ENCODE data around the gene HOXD10.
A peak's percentile ranks its signal among the peaks of the same experiment; 100 is the strongest.

HOXD10 gene

DNA sequence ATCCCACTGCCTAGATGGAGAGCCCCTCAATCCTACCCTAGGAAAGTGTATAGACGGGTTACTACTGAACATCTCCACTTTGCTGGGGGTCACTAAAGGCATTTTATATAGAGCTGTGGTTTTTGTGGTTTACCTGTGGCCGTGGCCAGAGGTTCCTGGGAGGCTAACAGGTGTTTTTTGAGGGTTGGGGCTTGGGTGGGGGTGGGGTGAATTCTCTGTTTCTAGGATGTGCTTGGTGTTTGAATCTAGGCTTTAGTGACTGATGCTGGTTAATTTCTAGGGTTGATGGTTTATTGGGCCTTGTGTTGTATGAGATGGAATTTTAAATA lies 20.6 kb downstream of the HOXD10 start:
- DNase-seq, result no peak

DNA sequence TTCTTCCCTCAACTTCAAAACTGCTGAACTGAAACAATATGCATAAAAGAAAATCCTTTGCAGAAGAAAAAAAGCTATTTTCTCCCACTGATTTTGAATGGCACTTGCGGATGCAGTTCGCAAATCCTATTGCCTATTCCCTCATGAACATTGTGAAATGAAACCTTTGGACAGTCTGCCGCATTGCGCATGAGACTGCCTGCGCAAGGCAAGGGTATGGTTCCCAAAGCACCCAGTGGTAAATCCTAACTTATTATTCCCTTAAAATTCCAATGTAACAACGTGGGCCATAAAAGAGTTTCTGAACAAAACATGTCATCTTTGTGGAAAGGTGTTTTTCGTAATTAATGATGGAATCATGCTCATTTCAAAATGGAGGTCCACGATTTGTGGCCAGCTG lies 21.3 kb downstream of the HOXD10 start:
- no peak for DNase-seq

DNA sequence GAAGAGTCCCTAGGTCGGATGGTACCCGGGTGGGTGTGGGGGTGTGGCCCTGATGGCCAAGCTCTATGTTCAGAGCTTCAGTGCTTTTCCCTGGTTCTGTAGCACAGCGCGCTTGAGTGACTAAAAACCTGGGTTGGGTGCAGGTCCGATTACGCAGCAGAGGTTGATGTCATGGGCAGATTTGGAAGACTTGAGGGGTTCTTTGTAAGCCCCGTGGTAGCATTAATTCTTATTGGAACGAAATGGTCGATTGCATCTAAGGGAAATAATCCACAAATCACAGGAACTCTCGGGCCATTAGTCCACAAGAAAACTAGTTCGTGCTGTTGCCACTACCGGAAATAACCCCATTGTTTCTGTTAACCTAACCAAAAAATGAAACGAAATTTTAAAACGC lies 21.9 kb downstream of the HOXD10 start:
- DNase-seq, result peak; percentile 9

DNA sequence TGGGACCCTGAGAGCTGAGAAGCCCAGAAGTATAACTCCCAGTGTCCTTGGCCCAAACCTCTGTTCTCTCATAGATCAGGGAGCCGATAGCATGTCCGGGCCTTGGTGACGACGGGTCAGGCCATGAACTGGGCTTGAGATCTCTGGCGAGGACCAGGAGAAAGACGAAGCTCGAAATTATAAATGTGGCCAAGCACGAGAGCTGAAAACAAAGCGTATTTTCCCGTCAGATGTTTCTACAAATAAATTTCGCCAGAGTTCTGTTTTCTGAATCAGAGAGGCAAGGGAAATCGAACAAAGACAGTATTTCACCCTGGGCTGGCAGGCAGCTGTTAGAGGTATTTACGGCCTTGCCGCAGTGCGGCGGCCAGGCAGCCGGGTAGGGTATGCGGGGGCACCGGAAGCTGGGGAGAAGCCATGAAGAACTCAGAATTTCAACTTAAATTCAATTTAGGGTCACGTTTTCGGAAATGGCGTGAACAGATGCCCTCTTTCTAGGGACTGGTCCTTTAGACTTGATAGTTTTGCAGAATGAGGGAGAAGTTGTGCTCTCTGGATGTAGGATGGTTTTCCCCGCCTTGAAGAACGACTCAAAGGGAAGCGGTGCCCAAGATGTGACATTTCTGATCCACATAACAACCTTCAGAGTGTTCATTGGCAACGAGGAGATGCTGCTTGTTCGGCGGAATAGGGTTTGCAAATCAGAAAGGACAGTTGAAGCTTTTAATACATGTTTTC lies 22.5 kb downstream of the HOXD10 start:
- DNase-seq, result peak; percentile 7

DNA sequence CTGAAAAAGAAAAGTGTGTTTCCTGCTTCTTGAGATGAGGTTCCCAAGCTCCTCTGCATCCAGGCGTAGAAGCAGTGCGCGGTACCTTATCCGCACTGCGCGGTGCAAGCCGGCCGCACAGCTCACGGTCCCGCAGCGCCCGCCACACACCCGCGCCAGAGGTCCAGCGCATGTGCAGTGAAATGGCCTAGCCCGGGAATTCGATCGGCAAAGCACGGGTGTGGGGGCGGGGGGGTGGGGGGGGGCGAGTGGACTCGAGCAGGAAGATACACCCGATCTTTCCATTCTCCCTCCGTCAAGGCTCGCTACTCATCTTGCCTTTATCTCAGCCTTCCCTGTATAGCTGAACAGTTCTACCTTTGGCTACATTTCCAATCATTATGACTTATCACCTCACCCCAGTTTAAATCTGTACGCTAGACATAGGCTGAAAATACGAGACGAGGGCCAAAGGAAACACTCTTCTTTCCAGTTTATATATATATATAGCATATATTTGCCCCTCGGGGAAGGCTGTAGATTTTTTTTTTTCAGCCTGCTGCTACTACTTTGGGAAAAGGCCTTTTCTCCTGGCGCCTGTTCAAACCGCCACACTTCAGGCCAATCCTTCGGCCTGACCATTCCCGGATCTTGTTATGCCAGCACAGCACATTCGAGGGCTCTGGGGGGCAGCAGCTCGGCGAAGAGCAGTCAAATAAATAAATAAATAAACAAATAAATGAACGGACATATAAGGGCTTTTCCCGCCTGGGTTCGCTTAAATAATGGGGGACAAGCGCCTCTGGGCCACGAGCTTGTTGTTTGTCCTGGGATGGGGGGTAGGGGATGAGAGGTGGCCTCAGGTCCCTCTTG lies 23.3 kb downstream of the HOXD10 start:
- no peak for DNase-seq

DNA sequence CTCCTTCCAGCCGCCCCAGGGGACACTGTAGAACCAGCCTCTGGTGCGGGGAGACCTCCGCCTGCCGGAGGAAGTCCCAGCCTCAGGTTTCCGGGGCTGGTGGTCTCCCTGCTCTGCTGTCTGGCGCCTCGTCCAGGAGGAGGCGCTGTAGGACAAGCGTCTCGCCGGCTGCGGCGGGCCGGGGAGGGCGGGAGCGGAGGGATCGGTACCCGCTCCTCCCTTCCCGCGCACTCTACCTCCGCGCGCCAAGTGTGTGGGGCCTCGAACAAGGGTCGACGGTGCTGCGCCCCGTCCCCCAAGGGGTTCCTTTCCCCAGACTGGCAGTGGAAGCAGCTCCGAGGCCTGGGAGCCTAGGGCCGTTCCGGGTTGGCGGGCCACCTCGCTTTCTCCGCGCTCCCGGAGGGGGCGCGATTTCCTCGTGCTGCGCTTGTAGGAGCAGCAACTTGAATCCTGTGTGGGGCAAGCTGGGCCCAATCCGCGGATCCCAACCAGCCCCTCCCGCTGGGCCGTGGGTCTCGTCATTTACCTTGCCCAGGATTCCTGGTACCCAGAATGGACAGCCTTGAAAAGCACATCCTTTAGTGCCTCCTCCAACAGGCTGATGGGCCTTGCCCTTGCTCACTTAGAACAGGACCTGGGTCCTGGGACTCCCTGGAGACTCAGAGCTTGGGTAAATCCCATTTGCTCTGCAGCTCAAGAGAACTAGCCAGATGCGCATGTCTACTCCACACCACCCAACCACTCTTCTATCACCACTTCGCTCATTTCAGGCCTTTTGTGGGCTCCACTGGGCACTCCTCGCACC lies 24.1 kb downstream of the HOXD10 start:
- DNase-seq, result peak; percentile 68

DNA sequence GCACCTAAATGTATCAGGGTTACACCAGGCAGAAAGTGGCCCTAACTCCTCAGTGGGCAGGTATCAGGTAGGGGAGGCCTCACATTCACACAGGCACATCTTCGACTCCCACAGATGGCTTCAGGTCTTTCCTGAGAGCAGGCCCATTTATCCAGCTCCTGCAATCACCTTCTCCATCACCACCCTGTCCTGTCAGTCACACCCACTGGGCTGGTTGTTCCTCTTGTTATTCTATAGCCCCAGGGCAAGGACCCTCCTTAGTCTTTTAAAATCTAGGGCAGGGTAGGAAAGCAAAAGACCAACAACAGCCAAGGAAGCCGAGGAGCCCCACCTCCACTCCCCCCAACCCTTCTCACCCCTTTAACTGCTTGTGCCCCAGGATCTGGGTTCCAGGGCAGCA lies 25.7 kb downstream of the HOXD10 start:
- DNase-seq, result no peak

DNA sequence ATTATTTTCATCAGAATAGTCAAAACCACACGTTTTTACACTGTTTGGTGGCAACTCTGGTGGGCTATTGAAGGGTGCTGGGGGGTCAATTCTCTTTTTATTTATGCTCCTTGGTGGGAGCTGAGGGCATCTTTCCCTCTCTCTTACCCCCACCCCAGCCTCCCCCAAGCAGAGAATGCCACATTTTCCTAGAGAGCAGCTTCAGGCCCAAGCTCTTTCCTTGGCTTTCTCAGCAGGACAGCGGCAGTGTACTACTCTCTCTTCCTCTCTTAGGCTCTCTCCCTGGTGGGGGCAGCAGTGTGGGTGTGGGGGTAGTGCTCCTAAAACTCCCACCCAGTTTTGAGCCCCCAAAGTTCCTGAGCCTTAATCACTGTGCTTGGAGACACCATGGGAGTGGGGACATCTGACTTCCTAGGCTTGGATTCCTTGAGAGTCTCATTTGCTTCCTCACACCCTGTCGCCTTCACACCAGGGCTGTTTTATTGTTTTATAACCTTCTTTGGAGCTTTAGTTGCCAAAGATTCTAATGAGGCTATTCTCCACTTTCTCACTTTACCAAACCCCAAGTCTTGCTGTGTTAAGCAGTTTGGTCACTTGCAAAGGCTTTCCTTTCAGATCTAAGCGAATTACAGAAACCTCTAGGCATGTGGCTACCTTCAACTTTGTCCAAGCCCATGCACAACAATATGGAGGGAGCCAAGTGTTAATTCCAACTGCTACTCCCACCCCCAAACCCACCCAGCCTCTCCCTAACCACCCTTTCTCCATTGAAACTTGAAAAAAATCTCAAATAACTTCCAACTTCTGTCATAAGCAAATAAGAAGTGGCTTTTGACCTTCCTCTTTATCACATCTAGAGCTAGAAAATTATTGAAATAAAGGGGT lies 28.7 kb downstream of the HOXD10 start:
- no peak for DNase-seq

DNA sequence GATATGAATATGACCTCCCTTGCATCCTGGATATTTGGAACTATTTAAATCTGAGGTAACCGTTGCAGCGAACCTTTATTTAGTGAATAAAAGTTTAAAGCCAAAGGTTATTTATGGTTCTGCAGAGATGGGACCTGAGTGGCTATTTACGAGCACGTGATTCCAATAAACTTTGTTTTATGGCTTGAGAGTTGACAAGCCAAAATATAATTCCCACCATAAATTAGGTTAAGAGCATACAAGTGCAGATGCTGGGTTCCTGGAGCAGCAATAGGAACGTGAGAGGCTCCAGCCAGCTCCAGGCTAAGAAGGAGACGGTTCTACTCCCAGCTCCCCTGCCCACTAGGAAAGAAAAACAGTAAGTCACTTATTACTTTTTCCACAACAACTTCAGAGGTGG lies 29.5 kb downstream of the HOXD10 start:
- no peak for DNase-seq

DNA sequence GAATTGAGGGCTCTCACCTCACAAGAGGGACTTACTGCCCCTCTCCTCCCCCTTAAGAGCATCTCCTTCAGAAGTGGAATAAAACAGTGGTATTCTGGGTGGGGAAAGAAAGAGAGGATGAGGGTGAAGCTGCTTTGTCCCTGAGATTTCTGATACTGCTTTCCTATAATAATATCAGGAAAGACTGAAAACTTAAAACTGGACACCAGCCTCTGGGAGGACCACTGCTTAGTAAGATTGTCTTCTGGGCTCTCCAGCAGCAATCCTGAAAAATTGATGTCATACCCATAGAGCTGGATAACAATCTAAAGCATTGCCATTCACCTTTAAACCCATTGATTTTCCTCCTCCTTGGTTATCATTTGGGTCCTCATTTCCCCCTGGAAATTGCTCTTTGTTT lies 30.1 kb downstream of the HOXD10 start:
- no peak for DNase-seq

DNA sequence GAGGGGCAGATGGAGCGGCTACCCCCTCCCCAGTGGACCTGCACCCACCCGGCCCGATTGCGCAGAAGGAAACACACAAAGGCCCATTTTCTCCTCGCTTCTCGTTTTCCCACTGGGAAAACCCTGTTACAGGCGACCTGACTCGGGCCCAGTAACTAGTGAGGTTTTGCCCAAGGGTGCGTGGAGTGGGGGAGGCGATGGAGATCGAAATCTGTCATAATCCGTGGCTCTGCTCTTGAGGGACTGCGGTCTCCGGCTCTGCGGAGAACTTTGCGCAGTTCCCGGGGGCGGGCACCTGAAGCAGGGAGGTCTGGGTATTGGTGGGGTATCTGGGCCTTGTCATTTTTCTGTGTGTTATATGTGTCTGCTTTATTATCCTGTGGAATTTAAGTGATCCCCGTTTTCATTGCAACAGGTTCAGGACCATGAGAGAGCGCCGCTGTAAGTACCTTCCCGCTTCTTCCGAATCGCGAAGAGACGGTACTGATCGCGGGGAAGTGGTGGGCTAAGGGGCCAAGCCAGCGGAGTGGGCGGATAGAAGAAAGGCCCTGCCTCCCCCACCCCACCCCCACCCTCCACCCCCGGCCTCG lies 30.7 kb downstream of the HOXD10 start:
- DNase-seq, result no peak

DNA sequence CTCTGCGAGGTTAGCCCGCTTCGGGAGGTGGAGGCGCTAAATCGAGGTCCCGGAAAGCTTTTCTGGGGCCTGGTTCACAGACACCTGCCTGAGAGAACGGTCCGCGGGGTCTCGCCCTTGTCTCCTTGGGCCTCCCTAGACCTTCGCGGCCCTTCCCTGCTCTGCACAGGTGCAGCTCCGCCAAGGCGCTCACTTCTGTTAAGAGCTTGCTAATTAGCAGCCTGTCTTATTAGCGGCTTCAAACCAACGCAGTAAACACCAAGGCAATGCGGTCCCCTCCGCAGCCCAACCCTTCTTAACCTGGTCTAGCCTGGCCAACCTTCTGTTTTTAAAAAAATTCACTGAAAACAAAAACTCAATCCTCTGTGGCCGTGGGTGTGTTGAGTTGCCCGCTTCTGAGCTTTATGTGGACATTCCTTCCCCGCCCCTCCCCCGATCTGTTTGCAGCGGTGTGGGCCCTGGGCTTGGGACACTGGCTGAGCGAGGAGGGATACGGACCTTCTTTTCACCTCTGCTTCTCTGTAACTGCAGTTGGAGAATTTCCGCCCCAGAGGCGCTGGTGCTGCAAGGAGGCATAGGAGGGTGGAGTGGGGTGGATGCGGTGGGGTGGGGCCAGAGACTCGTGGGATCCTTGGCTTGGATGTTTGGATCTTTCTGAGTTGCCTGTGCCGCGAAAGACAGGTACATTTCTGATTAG lies 31.4 kb downstream of the HOXD10 start:
- no peak for DNase-seq

DNA sequence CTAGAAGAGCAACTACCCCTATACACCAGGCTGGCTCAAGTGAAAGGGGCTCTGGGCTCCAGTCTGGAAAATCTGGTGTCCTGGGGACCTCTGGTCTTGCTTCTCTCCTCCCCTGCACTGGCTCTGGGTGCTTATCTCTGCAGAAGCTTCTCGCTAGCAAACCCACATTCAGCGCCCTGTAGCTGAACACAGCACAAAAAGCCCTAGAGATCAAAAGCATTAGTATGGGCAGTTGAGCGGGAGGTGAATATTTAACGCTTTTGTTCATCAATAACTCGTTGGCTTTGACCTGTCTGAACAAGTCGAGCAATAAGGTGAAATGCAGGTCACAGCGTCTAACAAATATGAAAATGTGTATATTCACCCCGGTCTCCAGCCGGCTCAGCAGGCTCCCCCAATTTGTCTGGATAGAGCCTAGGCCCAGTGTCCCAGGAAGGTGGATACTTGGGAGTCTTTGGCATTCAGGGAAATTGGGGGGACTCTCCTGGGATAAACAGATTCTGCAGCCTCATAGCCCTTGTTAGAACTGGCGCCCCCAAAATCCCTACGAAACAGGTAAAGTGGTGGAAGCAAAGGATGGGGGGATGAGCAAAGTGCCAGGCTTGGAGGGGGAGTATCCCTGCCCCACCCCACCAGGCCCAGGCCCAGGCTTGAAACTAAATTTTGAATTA lies 32.3 kb downstream of the HOXD10 start:
- DNase-seq, result no peak

DNA sequence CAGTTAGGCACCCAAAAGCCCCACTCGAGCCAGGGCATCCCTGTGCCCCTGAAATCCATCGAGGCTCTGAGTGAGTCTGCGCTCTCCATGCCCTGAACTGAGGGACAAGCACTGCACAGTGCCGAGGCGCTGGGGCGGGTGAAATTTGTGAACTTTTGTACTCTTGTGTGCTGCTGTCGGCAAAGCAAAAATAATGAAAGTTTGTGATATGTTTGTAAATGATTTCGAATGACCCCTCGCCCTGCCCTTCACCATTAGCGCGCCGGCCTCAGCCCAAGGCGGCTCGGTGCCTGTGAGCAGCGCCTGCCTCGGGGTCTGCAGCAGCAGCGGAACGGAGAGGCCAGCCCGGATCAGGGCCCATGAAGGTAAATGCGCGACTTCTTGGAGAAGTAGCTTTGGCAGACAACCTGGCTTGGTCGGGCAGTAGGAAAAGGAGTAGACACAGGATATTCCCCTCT lies 32.9 kb downstream of the HOXD10 start:
- no peak for DNase-seq

DNA sequence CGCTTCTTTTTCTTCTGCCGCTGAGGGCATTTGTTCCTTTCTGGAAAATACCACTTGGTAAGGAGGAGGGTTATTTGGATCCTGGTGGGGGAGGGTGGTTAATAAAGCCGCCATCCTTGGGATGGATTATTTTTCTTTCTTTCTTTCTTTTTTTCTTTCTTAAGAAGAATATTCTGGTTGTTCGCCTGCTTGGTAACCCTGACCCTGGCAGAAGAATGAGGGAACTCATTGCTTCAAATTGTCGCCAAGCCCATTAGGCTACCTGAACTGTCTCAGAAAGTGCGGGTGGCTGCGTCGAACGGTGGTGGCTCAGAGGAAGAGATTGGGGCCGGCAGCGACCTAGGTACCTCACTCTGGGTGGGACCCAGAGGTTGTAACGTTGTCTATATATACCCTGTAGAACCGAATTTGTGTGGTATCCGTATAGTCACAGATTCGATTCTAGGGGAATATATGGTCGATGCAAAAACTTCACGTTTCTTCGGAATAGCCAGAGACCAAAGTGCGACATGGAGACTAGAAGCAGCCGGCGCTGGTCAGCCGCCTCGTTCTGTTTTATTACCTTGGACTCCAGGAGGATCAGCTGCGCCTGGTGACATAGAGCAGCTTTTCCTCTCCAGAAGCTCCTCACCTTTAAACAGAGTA lies 33.5 kb downstream of the HOXD10 start:
- no peak for DNase-seq

DNA sequence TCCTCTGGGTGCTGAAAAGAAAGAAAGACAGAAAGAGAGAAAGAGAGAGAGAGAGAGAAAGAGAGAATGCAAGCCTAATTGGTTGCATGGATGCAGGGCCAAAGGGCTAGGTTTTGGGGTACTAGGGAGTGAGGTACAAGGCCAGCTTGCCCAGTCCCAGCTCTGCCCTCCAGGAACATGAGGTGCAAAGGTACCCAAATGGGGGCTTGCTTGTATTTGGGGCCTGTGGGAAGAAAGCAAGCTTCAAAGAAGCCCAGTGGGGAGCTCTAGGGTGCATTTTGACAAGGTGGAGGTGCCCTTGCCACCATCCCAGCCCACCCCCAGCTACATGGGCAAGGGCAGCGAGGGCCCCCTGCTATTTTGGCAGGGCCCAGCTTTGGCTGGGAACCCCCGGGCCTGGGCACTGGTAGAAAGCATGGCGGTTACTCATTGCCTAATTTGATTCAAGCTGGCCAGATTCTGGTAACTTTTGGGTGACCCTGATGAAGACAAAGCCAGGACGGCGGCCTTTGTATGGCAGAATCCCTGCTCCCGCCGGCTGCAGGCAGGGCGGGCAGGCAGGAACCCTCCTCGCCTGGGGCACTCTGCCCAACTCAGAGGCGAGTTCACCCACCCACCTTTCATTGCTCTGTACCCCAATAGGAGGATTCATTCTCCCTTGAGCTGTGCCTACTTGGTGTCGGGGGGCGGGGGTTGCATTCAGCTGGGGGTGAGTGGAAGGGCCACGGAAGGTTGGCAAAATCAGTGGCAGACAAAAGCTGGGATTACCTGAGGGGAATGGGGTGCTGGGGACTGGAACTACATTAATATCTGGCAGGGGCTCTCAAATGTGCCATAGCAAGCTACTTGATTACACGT lies 34.2 kb downstream of the HOXD10 start:
- no peak for DNase-seq

DNA sequence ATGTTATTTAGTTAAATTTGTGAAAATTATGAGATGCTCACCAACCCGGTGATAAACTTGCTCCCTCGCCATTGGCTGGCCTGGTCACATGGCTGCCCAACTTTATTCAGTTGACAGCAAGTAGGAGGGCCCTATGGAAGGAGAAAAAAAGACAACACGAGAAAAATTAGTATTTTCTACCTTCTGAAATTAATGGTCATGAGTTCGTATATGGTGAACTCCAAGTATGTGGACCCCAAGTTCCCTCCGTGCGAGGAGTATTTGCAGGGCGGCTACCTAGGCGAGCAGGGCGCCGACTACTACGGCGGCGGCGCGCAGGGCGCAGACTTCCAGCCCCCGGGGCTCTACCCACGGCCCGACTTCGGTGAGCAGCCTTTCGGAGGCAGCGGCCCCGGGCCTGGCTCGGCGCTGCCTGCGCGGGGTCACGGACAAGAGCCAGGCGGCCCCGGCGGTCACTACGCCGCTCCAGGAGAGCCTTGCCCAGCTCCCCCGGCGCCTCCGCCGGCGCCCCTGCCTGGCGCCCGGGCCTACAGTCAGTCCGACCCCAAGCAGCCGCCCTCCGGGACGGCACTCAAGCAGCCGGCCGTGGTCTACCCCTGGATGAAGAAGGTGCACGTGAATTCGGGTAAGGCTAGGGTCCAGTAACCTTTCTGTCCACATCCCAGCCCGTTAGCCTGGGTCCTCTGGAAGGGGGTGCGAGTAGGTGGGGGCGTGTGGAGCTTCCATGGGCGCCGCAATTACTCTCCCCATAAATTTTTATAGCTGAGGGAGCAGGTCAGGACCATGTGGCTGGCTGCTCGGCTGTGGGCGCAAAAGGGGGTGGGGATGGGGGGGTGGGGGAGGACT lies 35.1 kb downstream of the HOXD10 start, which contains the start of gene HOXD4:
HOXD4 (plus strand) TSS at position 109 of the 846 bp plus-strand sequence; CDS start at position 193, 84 bp downstream.
- no peak for DNase-seq
